Bronchial smooth muscle cell (primary cell): ENCODE data around the gene GLIS1. TPM values are rescaled to one million over a fixed set of nuclear protein-coding genes. Genes with fewer than 3 reads are reported as not detected.

Experiments
- total RNA-seq: library from RNA; depleted of rRNA; stranded (reverse); fragments of >200 nt; gene quantifications from 2 replicates; pipeline ENCODE4 v1.2.1, GENCODE V29; 2014

The GLIS1 gene
- 0.47 and 0.77 TPM in 2 replicates for total RNA-seq

DNA sequence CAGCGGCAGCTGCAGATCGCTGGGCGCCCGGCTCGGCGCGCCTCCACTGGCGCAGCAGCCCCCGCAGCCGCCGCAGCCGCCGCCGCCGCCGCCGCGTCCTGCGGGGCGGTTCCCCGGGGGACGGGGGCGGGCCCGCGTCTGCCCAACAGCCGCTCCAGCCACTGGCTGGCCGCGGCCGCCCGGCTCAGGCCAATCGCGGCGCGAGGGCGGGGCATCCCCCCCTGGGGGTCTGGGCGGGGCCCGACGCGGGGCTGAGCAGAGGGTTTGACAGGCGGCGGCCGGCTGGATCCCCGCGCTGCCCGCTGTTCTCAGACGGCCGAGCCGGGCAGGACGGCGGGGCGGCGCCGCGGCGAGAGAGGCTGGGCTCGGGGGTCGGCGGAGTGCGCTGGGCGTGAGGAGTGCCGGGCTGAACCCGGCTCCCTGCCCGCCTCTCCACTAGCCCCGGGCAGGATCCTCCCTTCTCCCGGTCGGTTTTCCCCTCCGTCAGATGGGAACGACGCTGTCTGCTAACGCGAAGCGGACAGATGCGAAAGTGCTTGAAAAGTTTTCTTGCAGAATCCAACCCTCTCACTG, at the start of gene GLIS1:
GLIS1 (minus strand) TSS at position 56 of the 573 bp plus-strand sequence. CDS start 1,100 bp downstream, outside the sequence.

DNA sequence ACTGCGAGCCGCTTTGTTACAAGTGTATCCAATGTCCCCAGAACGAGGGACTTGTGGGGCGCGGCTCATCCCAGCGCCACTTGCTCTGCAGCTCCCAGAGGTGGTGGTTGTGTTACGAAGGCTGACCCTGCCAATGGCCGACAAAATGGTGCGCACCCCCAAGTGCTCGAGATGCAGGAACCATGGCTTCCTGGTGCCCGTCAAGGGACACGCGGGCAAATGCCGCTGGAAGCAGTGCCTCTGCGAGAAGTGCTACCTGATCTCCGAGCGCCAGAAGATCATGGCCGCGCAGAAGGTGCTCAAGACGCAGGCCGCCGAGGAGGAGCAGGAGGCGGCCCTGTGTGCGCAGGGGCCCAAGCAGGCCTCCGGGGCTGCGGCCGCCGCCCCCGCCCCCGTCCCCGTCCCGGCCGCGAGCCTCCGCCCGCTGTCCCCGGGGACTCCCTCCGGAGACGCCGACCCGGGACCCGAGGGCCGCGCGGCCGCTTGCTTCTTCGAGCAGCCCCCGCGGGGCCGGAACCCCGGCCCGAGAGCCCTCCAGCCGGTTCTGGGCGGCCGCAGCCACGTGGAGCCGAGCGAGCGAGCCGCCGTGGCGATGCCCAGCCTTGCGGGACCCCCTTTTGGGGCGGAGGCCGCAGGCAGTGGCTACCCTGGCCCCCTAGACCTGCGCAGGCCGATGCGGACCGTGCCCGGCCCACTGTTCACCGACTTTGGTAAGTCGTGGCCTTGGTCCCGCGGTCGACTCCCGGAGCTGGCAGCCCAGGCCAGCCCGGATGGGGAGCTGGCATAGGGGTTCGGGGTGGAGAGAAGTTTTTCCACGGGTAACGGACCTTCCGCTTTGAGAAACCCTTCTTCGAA, 279.4 kb downstream of the GLIS1 start, which contains the start of gene DMRTB1:
DMRTB1 (plus strand) TSS at position 79 of the 855 bp plus-strand sequence; CDS start at position 134, 55 bp downstream.

Other genes with a start within 250 kb of the GLIS1 start
- gene NDC1, start 99.1 kb upstream of the GLIS1 start, total RNA-seq: 4.8 and 6.0 TPM in 2 replicates
- 17.0 and 18.5 TPM in 2 replicates for gene YIPF1, start 150.6 kb upstream of the GLIS1 start, total RNA-seq
- gene DIO1, start 155.0 kb upstream of the GLIS1 start, total RNA-seq: not detected in 2 replicates
- gene IFT25, start 206.5 kb upstream of the GLIS1 start, total RNA-seq: 12.5 and 24.7 TPM in 2 replicates
- gene LRRC42, start 207.2 kb upstream of the GLIS1 start, total RNA-seq: 18.5 and 20.3 TPM in 2 replicates